ENCODE results near the gene IQCK.
A peak's percentile ranks its signal among the peaks of the same experiment; 100 is the strongest.

The IQCK gene

GRCh38 chr16:19717741-19718623 is at the start of gene IQCK, which contains the start of gene KNOP1:
Gene IQCK (plus strand): TSS chr16:19718271. CDS start chr16:19718307, 36 bp downstream.
Gene KNOP1 (minus strand): TSS chr16:19718227. CDS start chr16:19715035, 3,192 bp downstream.
- TF ChIP-seq REST (IDR thresholded peaks at IDR 0.05; ENCODE audit: low read depth), result no peak
- no peak for TF ChIP-seq RAD21 (IDR thresholded peaks at IDR 0.05; ENCODE audit: low read depth)
- TF ChIP-seq YY1 (IDR thresholded peaks at IDR 0.05; ENCODE audit: low read depth), result peak; percentile 93
- peak; percentile 72 for TF ChIP-seq USF1 (IDR thresholded peaks at IDR 0.05)
- TF ChIP-seq ZBTB7A (IDR thresholded peaks at IDR 0.05; ENCODE audit: low read depth), result 0 out of 2 replicates have a peak, but pooled peaks have one; percentile 54
- 0 out of 2 replicates have a peak, but pooled peaks have one; percentile 30 for TF ChIP-seq TCF12 (IDR thresholded peaks at IDR 0.05; ENCODE audit: low read depth)
- TF ChIP-seq TEAD4 (IDR thresholded peaks at IDR 0.05), result no peak
- no peak for TF ChIP-seq NFIC (IDR thresholded peaks at IDR 0.05)
- TF ChIP-seq EGR1 (IDR thresholded peaks at IDR 0.05), result peak; percentile 64; the same call in 1 of the 2 replicates
- TF ChIP-seq CEBPB (IDR thresholded peaks at IDR 0.05), result 0 out of 2 replicates have a peak, but pooled peaks have one; percentile 9
- no peak for TF ChIP-seq FOXM1 (IDR thresholded peaks at IDR 0.05; ENCODE audit: borderline replicate concordance, low read depth)
- TF ChIP-seq CREB1 (IDR thresholded peaks at IDR 0.05; ENCODE audit: low read depth), result no peak
- no peak; the same call in 1 of the 2 replicates for TF ChIP-seq EP300 (IDR thresholded peaks at IDR 0.05; ENCODE audit: borderline replicate concordance)
- peak; percentile 94 for TF ChIP-seq MAX (IDR thresholded peaks at IDR 0.05)
- TF ChIP-seq TAF1 (IDR thresholded peaks at IDR 0.05; ENCODE audit: low read depth), result peak; percentile 68

DNA sequence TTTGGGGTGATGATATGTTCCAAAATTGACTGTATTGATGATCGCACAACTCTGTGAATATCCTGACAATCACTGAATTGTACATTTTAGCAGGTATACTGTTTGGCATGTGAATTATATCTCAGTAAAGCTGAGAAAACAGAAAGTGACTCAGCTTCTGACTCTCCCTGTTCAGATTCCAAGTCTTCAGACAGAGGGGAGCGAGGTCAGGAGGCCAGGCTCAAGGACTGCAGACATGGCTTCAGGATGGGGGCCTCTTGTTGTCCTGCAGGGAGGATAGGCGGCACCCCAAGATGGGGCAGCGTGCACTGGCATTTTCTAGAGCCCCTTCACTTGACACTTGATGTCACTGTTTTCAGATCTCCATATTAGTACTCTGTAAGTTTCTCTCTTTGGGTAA is 45.7 kb upstream of the IQCK start:
- TF ChIP-seq YY1 (IDR thresholded peaks at IDR 0.05; ENCODE audit: low read depth) (no peak), FOXM1 (IDR thresholded peaks at IDR 0.05; ENCODE audit: borderline replicate concordance, low read depth) (no peak), USF1 (IDR thresholded peaks at IDR 0.05) (no peak), CEBPB (IDR thresholded peaks at IDR 0.05) (no peak), TEAD4 (IDR thresholded peaks at IDR 0.05) (no peak), EP300 (IDR thresholded peaks at IDR 0.05; ENCODE audit: borderline replicate concordance) (no peak), EGR1 (IDR thresholded peaks at IDR 0.05) (no peak)

GRCh38 chr16:19674485-19674884 is 43.6 kb upstream of the IQCK start:
- no peak for TF ChIP-seq YY1 (IDR thresholded peaks at IDR 0.05; ENCODE audit: low read depth)
- no peak for TF ChIP-seq TEAD4 (IDR thresholded peaks at IDR 0.05)
- no peak for TF ChIP-seq REST (IDR thresholded peaks at IDR 0.05; ENCODE audit: low read depth)
- no peak for TF ChIP-seq MAX (IDR thresholded peaks at IDR 0.05)
- no peak for TF ChIP-seq CEBPB (IDR thresholded peaks at IDR 0.05)
- no peak for TF ChIP-seq TCF12 (IDR thresholded peaks at IDR 0.05; ENCODE audit: low read depth)
- TF ChIP-seq ZBTB7A (IDR thresholded peaks at IDR 0.05; ENCODE audit: low read depth), result no peak
- no peak for TF ChIP-seq FOXM1 (IDR thresholded peaks at IDR 0.05; ENCODE audit: borderline replicate concordance, low read depth)
- TF ChIP-seq CREB1 (IDR thresholded peaks at IDR 0.05; ENCODE audit: low read depth), result no peak

DNA sequence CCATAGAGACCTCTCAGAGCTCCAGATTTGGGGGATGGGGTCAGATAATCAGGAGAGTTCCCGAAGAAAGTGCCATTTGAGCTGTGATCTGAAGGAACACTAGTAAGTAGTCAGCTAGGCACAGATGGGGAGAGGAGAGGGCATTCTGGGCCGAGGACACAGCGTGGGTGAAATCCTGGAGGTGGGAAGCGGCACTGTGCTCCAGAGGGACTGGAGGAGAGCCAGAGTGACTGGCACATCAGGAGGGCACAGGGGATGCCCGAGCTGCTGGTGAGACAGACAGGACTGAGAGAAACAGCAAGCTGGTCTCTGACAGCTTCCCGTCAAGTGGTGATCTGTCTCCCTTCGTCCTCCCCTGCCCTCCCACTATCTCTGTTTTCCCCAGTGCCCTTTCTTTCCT is 40.7 kb upstream of the IQCK start:
- no peak for TF ChIP-seq YY1 (IDR thresholded peaks at IDR 0.05; ENCODE audit: low read depth)

DNA sequence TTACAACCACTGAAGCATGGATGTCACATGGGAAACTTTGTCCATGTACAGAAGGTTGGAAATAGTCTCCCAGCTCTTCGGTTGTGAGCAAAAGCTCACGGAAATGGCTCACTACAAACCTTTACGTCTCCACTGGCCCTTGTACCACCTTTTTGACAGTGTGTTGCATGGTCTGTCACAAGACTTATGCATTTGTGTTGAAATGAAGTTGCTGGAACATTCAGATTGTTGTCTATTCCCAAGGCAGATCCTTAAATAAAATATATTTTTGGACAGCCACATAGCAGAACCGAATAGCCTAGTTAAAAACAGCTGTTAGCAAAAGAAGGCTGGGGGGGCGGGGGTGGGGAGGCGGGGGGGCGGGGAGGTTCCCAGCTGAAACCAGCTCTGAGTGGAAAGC is 39.3 kb upstream of the IQCK start:
- TF ChIP-seq YY1 (IDR thresholded peaks at IDR 0.05; ENCODE audit: low read depth) (no peak), ZBTB7A (IDR thresholded peaks at IDR 0.05; ENCODE audit: low read depth) (no peak), REST (IDR thresholded peaks at IDR 0.05; ENCODE audit: low read depth) (no peak), MAX (IDR thresholded peaks at IDR 0.05) (no peak), NFIC (IDR thresholded peaks at IDR 0.05) (no peak), CREB1 (IDR thresholded peaks at IDR 0.05; ENCODE audit: low read depth) (no peak), USF1 (IDR thresholded peaks at IDR 0.05) (no peak), TCF12 (IDR thresholded peaks at IDR 0.05; ENCODE audit: low read depth) (no peak), TEAD4 (IDR thresholded peaks at IDR 0.05) (no peak), FOXM1 (IDR thresholded peaks at IDR 0.05; ENCODE audit: borderline replicate concordance, low read depth) (no peak), TAF1 (IDR thresholded peaks at IDR 0.05; ENCODE audit: low read depth) (no peak), CEBPB (IDR thresholded peaks at IDR 0.05) (no peak), EP300 (IDR thresholded peaks at IDR 0.05; ENCODE audit: borderline replicate concordance) (no peak), EGR1 (IDR thresholded peaks at IDR 0.05) (no peak), RAD21 (IDR thresholded peaks at IDR 0.05; ENCODE audit: low read depth) (no peak)

All from Ishikawa (cell line).